Measurements from ENCODE around the gene RREB1.

DNA sequence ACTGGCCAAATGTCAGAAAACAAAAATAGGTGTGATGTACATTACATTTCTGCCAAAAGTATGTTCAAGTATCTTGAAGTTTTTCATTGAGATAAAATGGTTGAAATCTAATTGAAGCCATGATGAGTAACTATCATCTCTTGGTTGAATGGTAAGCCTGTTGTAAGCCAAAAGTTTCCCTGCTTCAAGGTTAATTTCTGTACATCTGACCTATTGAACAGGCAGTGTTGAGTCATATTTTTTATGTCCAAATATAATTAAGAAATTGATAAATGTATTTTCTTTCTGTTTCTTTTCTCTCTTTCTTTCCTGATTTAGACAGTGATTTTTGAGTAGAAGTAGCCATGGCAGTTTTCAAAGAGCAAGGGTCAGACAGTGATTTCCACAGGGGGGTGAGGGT lies 4.4 kb downstream of the RREB1 start:
- TF ChIP-seq CTCF (IDR thresholded peaks at IDR 0.05 in 8 of 11, conservative IDR thresholded peaks at IDR 0.05 in 3 of 11) (no peak), POLR2AphosphoS5 (IDR thresholded peaks at IDR 0.05) (no peak), POLR2A (IDR thresholded peaks at IDR 0.05) (no peak)
